RWPE2 (cell line): ENCODE data around the gene DUSP19.

Experiments
- ATAC-seq: fragments of 200-7000 bp; cut with Tn5 transposase; 3 replicates; pipeline ENCODE4 v1.9.1; 2021; ENCODE audit warnings: low read depth
- DNase-seq: peaks from one replicate; pipeline ENCODE4 v3.0.0-alpha.2; 2020; ENCODE audit warnings: low spot score
- H3K27ac ChIP-seq: fragments of 450-650 bp; 2 replicates; pipeline ENCODE4 v1.5.1; 2017; ENCODE audit warnings: mild to moderate bottlenecking; ENCODE audit not compliant: poor library complexity, severe bottlenecking
- H3K27me3 ChIP-seq: fragments of 250-450 bp; sonication (Bioruptor Pico); 2 replicates; pipeline ENCODE4 v1.5.1; 2021; ENCODE audit warnings: mild to moderate bottlenecking, moderate library complexity; ENCODE audit not compliant: insufficient read depth, poor library complexity, severe bottlenecking
- H3K36me3 ChIP-seq: fragments of 250-450 bp; sonication (Bioruptor Pico); 2 replicates; pipeline ENCODE4 v1.5.1; 2020; ENCODE audit warnings: low read depth, mild to moderate bottlenecking, moderate library complexity
- H3K4me1 ChIP-seq: fragments of 250-450 bp; sonication (Bioruptor Pico); 2 replicates; pipeline ENCODE4 v1.5.1; 2021; ENCODE audit warnings: mild to moderate bottlenecking, moderate library complexity; ENCODE audit not compliant: insufficient read depth, poor library complexity, severe bottlenecking
- H3K4me3 ChIP-seq: fragments of 250-450 bp; sonication (Bioruptor Pico); 2 replicates; pipeline ENCODE4 v1.5.1; 2021; ENCODE audit warnings: mild to moderate bottlenecking, moderate library complexity; ENCODE audit not compliant: severe bottlenecking
- H3K9me3 ChIP-seq: fragments of 250-450 bp; sonication (Bioruptor Pico); 2 replicates; pipeline ENCODE4 v1.5.1; 2021; ENCODE audit warnings: mild to moderate bottlenecking, moderate library complexity; ENCODE audit not compliant: severe bottlenecking
- CTCF ChIP-seq: fragments of 450-650 bp; IDR thresholded peaks from one replicate; pipeline ENCODE4 v1.5.1; 2017; ENCODE audit warnings: mild to moderate bottlenecking, moderate library complexity; ENCODE audit not compliant: poor library complexity, severe bottlenecking

DUSP19 gene

GRCh38 chr2:183034806-183035205, 43.7 kb upstream of the DUSP19 start:
- Histone ChIP-seq H3K27me3 (no peaks in the 10 kb centered on the region), H3K4me3 (no peak overlapping the region), H3K36me3 (0 out of 2 replicates have a peak, but pooled peaks cover 3% of the 10 kb centered on the region), H3K27ac (peak overlapping the region; percentile 91), H3K4me1 (peaks cover 41% of the 10 kb centered on the region), H3K9me3 (no peaks in the 10 kb centered on the region)
- no peak for TF ChIP-seq CTCF
- no peak for ATAC-seq
- DNase-seq: no peak

GRCh38 chr2:183035298-183035953, 43.1 kb upstream of the DUSP19 start:
- Histone ChIP-seq H3K4me1 (peaks cover 41% of the 10 kb centered on the region), H3K4me3 (peak overlapping the region; percentile 92), H3K27ac (peak overlapping the region; percentile 91), H3K9me3 (no peaks in the 10 kb centered on the region), H3K36me3 (0 out of 2 replicates have a peak, but pooled peaks cover 3% of the 10 kb centered on the region), H3K27me3 (no peaks in the 10 kb centered on the region)
- DNase-seq: no peak
- no peak for ATAC-seq
- no peak for TF ChIP-seq CTCF

GRCh38 chr2:183035954-183036669, 42.4 kb upstream of the DUSP19 start:
- no peaks in the 10 kb centered on the region for H3K27me3 ChIP-seq
- H3K9me3 ChIP-seq: no peaks in the 10 kb centered on the region
- H3K4me1 ChIP-seq: peaks cover 40% of the 10 kb centered on the region
- ATAC-seq (no peak), DNase-seq (no peak)
- no peak for TF ChIP-seq CTCF
- peak overlapping the region; percentile 91 for H3K27ac ChIP-seq
- 0 out of 2 replicates have a peak, but pooled peaks cover 3% of the 10 kb centered on the region for H3K36me3 ChIP-seq
- peak overlapping the region; percentile 92 for H3K4me3 ChIP-seq

GRCh38 chr2:183037074-183037552, 41.4 kb upstream of the DUSP19 start:
- H3K27ac ChIP-seq: peak overlapping the region; percentile 91
- peaks cover 30% of the 10 kb centered on the region for H3K4me1 ChIP-seq
- H3K4me3 ChIP-seq: peak overlapping the region; percentile 92
- H3K27me3 ChIP-seq: no peaks in the 10 kb centered on the region
- TF ChIP-seq CTCF: no peak
- H3K9me3 ChIP-seq: no peaks in the 10 kb centered on the region
- ATAC-seq (peak; percentile 43), DNase-seq (no peak)
- H3K36me3 ChIP-seq: 0 out of 2 replicates have a peak, but pooled peaks cover 3% of the 10 kb centered on the region
